ENCODE data around the gene HDAC4.

Gene HDAC4

DNA sequence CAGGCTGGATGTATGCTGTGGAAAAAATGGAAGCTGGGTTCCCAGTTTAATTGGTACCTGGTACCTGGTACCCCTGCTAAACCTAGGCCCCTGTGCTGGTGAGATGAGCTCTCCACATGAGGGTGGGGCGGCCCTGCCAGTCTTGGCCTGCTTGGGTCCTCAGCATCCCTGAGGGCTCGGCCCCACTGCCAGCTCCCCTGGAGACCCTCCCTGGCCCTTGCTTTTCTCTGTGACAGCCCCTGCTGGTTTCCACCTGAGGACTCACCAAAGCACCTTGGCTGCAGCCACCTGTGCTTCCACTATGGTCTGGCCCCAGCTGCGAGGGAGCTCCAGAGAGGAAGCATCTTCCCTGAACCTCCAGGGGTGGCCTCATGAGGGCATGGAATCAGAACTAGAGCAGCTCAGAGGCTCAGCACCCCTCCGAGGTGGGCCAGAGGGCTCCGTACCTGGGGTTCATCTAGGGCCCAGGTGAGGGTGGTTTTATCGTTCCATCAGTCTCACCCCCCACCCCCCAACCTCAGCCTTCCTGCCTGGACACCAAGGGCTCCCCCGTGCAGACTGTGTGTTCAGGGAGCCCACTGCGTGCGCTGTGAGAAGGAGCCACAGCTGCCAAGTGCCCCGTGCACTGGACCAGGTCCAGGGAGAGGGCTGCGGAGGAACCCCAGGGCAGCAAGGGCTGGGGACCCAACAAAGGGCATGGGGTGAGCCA, 23.7 kb upstream of the HDAC4 start:
- no peak overlapping the region for H2AFZ ChIP-seq (ENCODE audit: low read length)
- no peaks in the 10 kb centered on the region for H3K9me2 ChIP-seq (replicated peaks; ENCODE audit: insufficient read depth, low read length)
- H4K20me1 ChIP-seq (ENCODE audit: insufficient read depth, low read length): no peaks in the 10 kb centered on the region
- H3K4me2 ChIP-seq (ENCODE audit: low read depth, low read length): no peak overlapping the region
- H3K36me3 ChIP-seq (replicated peaks; ENCODE audit: insufficient read depth, low read length): no peaks in the 10 kb centered on the region
- TF ChIP-seq EZH2 (optimal IDR thresholded peaks at IDR 0.05; ENCODE audit: low read depth, low read length) (no peak), EZH2phosphoT487 (IDR thresholded peaks at IDR 0.05; ENCODE audit: low read length) (no peak)
- TF ChIP-seq, protein P1, sequence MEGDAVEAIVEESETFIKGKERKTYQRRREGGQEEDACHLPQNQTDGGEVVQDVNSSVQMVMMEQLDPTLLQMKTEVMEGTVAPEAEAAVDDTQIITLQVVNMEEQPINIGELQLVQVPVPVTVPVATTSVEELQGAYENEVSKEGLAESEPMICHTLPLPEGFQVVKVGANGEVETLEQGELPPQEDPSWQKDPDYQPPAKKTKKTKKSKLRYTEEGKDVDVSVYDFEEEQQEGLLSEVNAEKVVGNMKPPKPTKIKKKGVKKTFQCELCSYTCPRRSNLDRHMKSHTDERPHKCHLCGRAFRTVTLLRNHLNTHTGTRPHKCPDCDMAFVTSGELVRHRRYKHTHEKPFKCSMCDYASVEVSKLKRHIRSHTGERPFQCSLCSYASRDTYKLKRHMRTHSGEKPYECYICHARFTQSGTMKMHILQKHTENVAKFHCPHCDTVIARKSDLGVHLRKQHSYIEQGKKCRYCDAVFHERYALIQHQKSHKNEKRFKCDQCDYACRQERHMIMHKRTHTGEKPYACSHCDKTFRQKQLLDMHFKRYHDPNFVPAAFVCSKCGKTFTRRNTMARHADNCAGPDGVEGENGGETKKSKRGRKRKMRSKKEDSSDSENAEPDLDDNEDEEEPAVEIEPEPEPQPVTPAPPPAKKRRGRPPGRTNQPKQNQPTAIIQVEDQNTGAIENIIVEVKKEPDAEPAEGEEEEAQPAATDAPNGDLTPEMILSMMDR (IDR thresholded peaks at IDR 0.05; ENCODE audit: low read length): no peak
- H3F3A ChIP-seq (ENCODE audit: insufficient read depth, low read length): no peaks in the 10 kb centered on the region
- H3K4me1 ChIP-seq (ENCODE audit: low read length): no peaks in the 10 kb centered on the region
- no peaks in the 10 kb centered on the region for H3K27me3 ChIP-seq (replicated peaks; ENCODE audit: insufficient read depth, low read length)
- no peaks in the 10 kb centered on the region for H3K9me3 ChIP-seq (replicated peaks; ENCODE audit: insufficient read depth, low read length)
- H3K9ac ChIP-seq (ENCODE audit: low read length): no peak overlapping the region
- no peak for DNase-seq
- H3K4me3 ChIP-seq (ENCODE audit: low read length): no peak overlapping the region
- H3K79me2 ChIP-seq (ENCODE audit: low read length): no peaks in the 10 kb centered on the region
- H3K27ac ChIP-seq (ENCODE audit: low read length): no peak overlapping the region

DNA sequence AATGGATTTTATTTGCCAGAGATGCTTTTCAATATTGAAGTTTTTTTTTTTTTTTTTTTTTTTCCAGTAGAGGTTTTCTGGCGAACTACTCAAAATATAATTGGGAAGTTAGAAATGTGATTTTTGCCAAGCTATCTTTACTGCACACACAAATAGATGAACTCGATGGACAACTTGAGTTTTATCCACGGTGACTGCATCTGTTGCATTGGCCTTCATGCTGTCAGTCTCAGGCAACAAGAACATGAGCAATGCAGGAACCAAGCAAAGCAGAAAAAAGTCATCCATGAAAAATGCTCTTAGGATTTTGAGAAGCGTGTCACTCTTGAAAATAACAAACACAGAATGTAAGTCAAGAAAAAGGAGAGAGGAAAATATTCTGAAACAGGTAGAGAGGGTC, 22.7 kb upstream of the HDAC4 start:
- no peaks in the 10 kb centered on the region for H3K9me2 ChIP-seq (replicated peaks; ENCODE audit: insufficient read depth, low read length)
- H3K4me2 ChIP-seq (ENCODE audit: low read depth, low read length): no peak overlapping the region
- no peak overlapping the region for H3K4me3 ChIP-seq (ENCODE audit: low read length)
- DNase-seq: no peak
- no peak overlapping the region for H2AFZ ChIP-seq (ENCODE audit: low read length)
- H3K27me3 ChIP-seq (replicated peaks; ENCODE audit: insufficient read depth, low read length): no peaks in the 10 kb centered on the region
- H3F3A ChIP-seq (ENCODE audit: insufficient read depth, low read length): no peaks in the 10 kb centered on the region
- no peaks in the 10 kb centered on the region for H3K36me3 ChIP-seq (replicated peaks; ENCODE audit: insufficient read depth, low read length)
- no peaks in the 10 kb centered on the region for H3K9me3 ChIP-seq (replicated peaks; ENCODE audit: insufficient read depth, low read length)
- H3K79me2 ChIP-seq (ENCODE audit: low read length): no peaks in the 10 kb centered on the region
- no peaks in the 10 kb centered on the region for H4K20me1 ChIP-seq (ENCODE audit: insufficient read depth, low read length)
- TF ChIP-seq EZH2 (optimal IDR thresholded peaks at IDR 0.05; ENCODE audit: low read depth, low read length) (no peak), EZH2phosphoT487 (IDR thresholded peaks at IDR 0.05; ENCODE audit: low read length) (no peak)
- TF ChIP-seq, protein P1 (IDR thresholded peaks at IDR 0.05; ENCODE audit: low read length): no peak
- no peak overlapping the region for H3K27ac ChIP-seq (ENCODE audit: low read length)
- H3K4me1 ChIP-seq (ENCODE audit: low read length): no peaks in the 10 kb centered on the region
- no peak overlapping the region for H3K9ac ChIP-seq (ENCODE audit: low read length)

DNA sequence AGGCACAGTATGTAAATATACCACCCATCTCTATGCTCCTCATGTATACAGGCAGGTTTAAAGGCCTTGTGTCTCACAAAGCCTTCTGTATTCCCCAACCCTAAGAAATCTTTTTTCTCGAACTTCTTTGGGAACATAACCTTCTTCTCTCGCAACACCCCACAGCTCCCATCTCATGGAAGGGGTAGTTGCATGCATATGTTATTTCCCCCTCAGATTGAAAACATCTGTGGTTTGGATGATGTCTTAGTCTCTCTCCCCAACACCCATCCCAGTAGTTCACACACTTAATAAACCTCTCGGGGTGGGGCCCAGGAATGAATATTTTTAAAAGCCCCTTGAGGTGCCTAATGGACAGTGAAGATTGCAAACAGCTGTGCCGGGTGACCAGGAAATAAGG, 21.0 kb upstream of the HDAC4 start:
- Histone ChIP-seq H3K4me2 (ENCODE audit: low read depth, low read length) (no peak overlapping the region), H3K79me2 (ENCODE audit: low read length) (no peaks in the 10 kb centered on the region)

DNA sequence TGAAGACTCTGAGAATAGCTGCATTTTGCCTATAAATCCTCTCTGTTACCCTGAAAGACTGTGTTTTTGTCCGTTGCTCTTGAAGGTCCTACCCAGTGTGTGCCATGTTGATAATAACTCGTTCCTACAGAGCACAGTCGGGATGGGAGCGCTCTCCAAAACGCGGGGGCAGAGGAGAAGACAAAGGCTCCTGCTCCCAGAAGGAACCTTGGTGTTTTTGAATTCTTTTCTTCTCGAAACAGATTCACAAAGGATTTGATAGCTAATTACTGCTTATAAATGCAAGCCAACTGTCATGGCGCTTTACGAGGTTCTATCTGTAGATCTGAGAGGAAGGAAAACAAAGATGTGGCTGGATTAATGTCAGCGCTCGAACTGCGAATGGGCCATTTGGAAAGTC, 19.3 kb upstream of the HDAC4 start:
- no peaks in the 10 kb centered on the region for H3K4me1 ChIP-seq (ENCODE audit: low read length)
- H3K79me2 ChIP-seq (ENCODE audit: low read length): no peaks in the 10 kb centered on the region
- no peaks in the 10 kb centered on the region for H3K36me3 ChIP-seq (replicated peaks; ENCODE audit: insufficient read depth, low read length)
- H3K9me3 ChIP-seq (replicated peaks; ENCODE audit: insufficient read depth, low read length): no peaks in the 10 kb centered on the region
- no peak overlapping the region for H3K4me2 ChIP-seq (ENCODE audit: low read depth, low read length)
- DNase-seq: no peak
- H3K9me2 ChIP-seq (replicated peaks; ENCODE audit: insufficient read depth, low read length): no peaks in the 10 kb centered on the region
- H4K20me1 ChIP-seq (ENCODE audit: insufficient read depth, low read length): no peaks in the 10 kb centered on the region
- H3K9ac ChIP-seq (ENCODE audit: low read length): no peak overlapping the region
- H3K4me3 ChIP-seq (ENCODE audit: low read length): no peak overlapping the region
- TF ChIP-seq, protein P1 (IDR thresholded peaks at IDR 0.05; ENCODE audit: low read length): no peak
- TF ChIP-seq EZH2phosphoT487 (IDR thresholded peaks at IDR 0.05; ENCODE audit: low read length) (no peak), EZH2 (optimal IDR thresholded peaks at IDR 0.05; ENCODE audit: low read depth, low read length) (no peak)
- H3K27ac ChIP-seq (ENCODE audit: low read length): no peak overlapping the region
- H2AFZ ChIP-seq (ENCODE audit: low read length): no peak overlapping the region
- no peaks in the 10 kb centered on the region for H3K27me3 ChIP-seq (replicated peaks; ENCODE audit: insufficient read depth, low read length)
- no peaks in the 10 kb centered on the region for H3F3A ChIP-seq (ENCODE audit: insufficient read depth, low read length)

More for the DNA sequence above, 21.0 kb upstream of the HDAC4 start:
- H3K9me3 ChIP-seq (replicated peaks; ENCODE audit: insufficient read depth, low read length): no peaks in the 10 kb centered on the region
- H2AFZ ChIP-seq (ENCODE audit: low read length): no peak overlapping the region
- no peak overlapping the region for H3K9ac ChIP-seq (ENCODE audit: low read length)
- TF ChIP-seq EZH2phosphoT487 (IDR thresholded peaks at IDR 0.05; ENCODE audit: low read length): no peak
- TF ChIP-seq EZH2 (optimal IDR thresholded peaks at IDR 0.05; ENCODE audit: low read depth, low read length): no peak
- H3K4me3 ChIP-seq (ENCODE audit: low read length): no peak overlapping the region
- H3K27me3 ChIP-seq (replicated peaks; ENCODE audit: insufficient read depth, low read length): no peaks in the 10 kb centered on the region
- DNase-seq: no peak
- H3K4me1 ChIP-seq (ENCODE audit: low read length): no peaks in the 10 kb centered on the region
- H3K27ac ChIP-seq (ENCODE audit: low read length): no peak overlapping the region
- no peaks in the 10 kb centered on the region for H4K20me1 ChIP-seq (ENCODE audit: insufficient read depth, low read length)
- H3K36me3 ChIP-seq (replicated peaks; ENCODE audit: insufficient read depth, low read length): no peaks in the 10 kb centered on the region
- H3F3A ChIP-seq (ENCODE audit: insufficient read depth, low read length): no peaks in the 10 kb centered on the region
- no peaks in the 10 kb centered on the region for H3K9me2 ChIP-seq (replicated peaks; ENCODE audit: insufficient read depth, low read length)
